NCI-H1092 (cell line): ENCODE results near the gene RBM18.

ENCODE experiments used
- DNase-seq: peaks from one replicate; lab custom pipeline; 2025; lab: John Stamatoyannopoulos, UW

Gene RBM18

GRCh38 chr9:122264360-122265148 is at the start of gene RBM18, which contains the start of gene MRRF:
Gene RBM18, minus strand, starts transcription at chr9:122264840. Its CDS starts 3,348 bp downstream, at chr9:122261492.
Gene MRRF, plus strand, starts transcription at chr9:122264882. Its CDS starts 6,010 bp downstream, at chr9:122270892.
- DNase-seq = peak; percentile 84

GRCh38 chr9:122314165-122314564 is 49.5 kb upstream of the RBM18 start:
- DNase-seq = no peak

- DNase-seq = no peak
Observed at GRCh38 chr9:122309861-122310260, 45.2 kb upstream of the RBM18 start.

GRCh38 chr9:122307925-122308324 is 43.3 kb upstream of the RBM18 start:
- DNase-seq = no peak

GRCh38 chr9:122307061-122307460 is 42.4 kb upstream of the RBM18 start:
- DNase-seq = no peak

GRCh38 chr9:122302237-122303093 is 37.8 kb upstream of the RBM18 start:
- DNase-seq = no peak

- no peak for DNase-seq
Observed at GRCh38 chr9:122297512-122297911, 32.9 kb upstream of the RBM18 start.

- no peak for DNase-seq
Observed at GRCh38 chr9:122294531-122294930, 29.9 kb upstream of the RBM18 start.

GRCh38 chr9:122291458-122291857 is 26.8 kb upstream of the RBM18 start:
- DNase-seq = no peak

- no peak for DNase-seq
Observed at GRCh38 chr9:122287214-122287720, 22.6 kb upstream of the RBM18 start.

- no peak for DNase-seq
Observed at GRCh38 chr9:122286764-122287163, 22.1 kb upstream of the RBM18 start.

GRCh38 chr9:122281368-122281767 is 16.7 kb upstream of the RBM18 start:
- no peak for DNase-seq

GRCh38 chr9:122277285-122277897 is 12.8 kb upstream of the RBM18 start:
- no peak for DNase-seq

GRCh38 chr9:122276096-122276495 is 11.5 kb upstream of the RBM18 start:
- DNase-seq = no peak

- no peak for DNase-seq
Observed at GRCh38 chr9:122274055-122274454, 9.4 kb upstream of the RBM18 start.

- no peak for DNase-seq
Observed at GRCh38 chr9:122268041-122268814, 3.6 kb upstream of the RBM18 start.

- DNase-seq = no peak
Observed at GRCh38 chr9:122265149-122265915, 692 bp upstream of the RBM18 start.

- DNase-seq = no peak
Observed at GRCh38 chr9:122263699-122264349, 816 bp downstream of the RBM18 start.

GRCh38 chr9:122262073-122262472 is 2.6 kb downstream of the RBM18 start:
- DNase-seq = no peak

- DNase-seq = no peak
Observed at GRCh38 chr9:122261469-122261881, 3.2 kb downstream of the RBM18 start.
